ENCODE measurements around the gene COL10A1. TPM values are rescaled to one million over a fixed set of nuclear protein-coding genes. Genes with fewer than 3 reads are reported as not detected.

COL10A1 gene
- total RNA-seq, 1 donor = 4.3 TPM

- H3K4me3 ChIP-seq (ENCODE audit: low read depth, low read length) = no peak overlapping the region
- no peak for TF ChIP-seq CTCF (IDR thresholded peaks at IDR 0.05; ENCODE audit: insufficient read depth, low read depth, low read length)
- DNase-seq (ENCODE audit: low read depth) = no peak
Measured at GRCh38 chr6:116094041-116094440, 31.9 kb downstream of the COL10A1 start.

- no peak for TF ChIP-seq CTCF (IDR thresholded peaks at IDR 0.05; ENCODE audit: insufficient read depth, low read depth, low read length)
- DNase-seq (ENCODE audit: low read depth) = no peak
- no peak overlapping the region for H3K4me3 ChIP-seq (ENCODE audit: low read depth, low read length)
Measured at GRCh38 chr6:116090251-116090650, 35.7 kb downstream of the COL10A1 start.

- TF ChIP-seq CTCF (IDR thresholded peaks at IDR 0.05; ENCODE audit: insufficient read depth, low read depth, low read length) = no peak
- H3K4me3 ChIP-seq (ENCODE audit: low read depth, low read length) = no peak overlapping the region
- DNase-seq (ENCODE audit: low read depth) = no peak
Measured at GRCh38 chr6:116088946-116089345, 37.0 kb downstream of the COL10A1 start.

- no peak for TF ChIP-seq CTCF (IDR thresholded peaks at IDR 0.05; ENCODE audit: insufficient read depth, low read depth, low read length)
- DNase-seq (ENCODE audit: low read depth) = peak; percentile 69
- H3K4me3 ChIP-seq (ENCODE audit: low read depth, low read length) = no peak overlapping the region
Measured at GRCh38 chr6:116087437-116088027, 38.4 kb downstream of the COL10A1 start.

- no peak for TF ChIP-seq CTCF (IDR thresholded peaks at IDR 0.05; ENCODE audit: insufficient read depth, low read depth, low read length)
- DNase-seq (ENCODE audit: low read depth) = no peak
- no peak overlapping the region for H3K4me3 ChIP-seq (ENCODE audit: low read depth, low read length)
Measured at GRCh38 chr6:116084284-116084683, 41.6 kb downstream of the COL10A1 start.

- no peak for DNase-seq (ENCODE audit: low read depth)
- no peak for TF ChIP-seq CTCF (IDR thresholded peaks at IDR 0.05; ENCODE audit: insufficient read depth, low read depth, low read length)
- no peak overlapping the region for H3K4me3 ChIP-seq (ENCODE audit: low read depth, low read length)
Measured at GRCh38 chr6:116083052-116083451, 42.9 kb downstream of the COL10A1 start.

- no peak for TF ChIP-seq CTCF (IDR thresholded peaks at IDR 0.05; ENCODE audit: insufficient read depth, low read depth, low read length)
- no peak for DNase-seq (ENCODE audit: low read depth)
- H3K4me3 ChIP-seq (ENCODE audit: low read depth, low read length) = no peak overlapping the region
Measured at GRCh38 chr6:116078945-116079344, 47.0 kb downstream of the COL10A1 start.

Measured in fibroblast of villous mesenchyme (primary cell).